ENCODE data around the gene C3orf20.
"Not testable (repeated sequence)": the region's sequence is repeated elsewhere in the genome, so short reads cannot be mapped to it uniquely, and the experiment has no call there.

Gene C3orf20

DNA sequence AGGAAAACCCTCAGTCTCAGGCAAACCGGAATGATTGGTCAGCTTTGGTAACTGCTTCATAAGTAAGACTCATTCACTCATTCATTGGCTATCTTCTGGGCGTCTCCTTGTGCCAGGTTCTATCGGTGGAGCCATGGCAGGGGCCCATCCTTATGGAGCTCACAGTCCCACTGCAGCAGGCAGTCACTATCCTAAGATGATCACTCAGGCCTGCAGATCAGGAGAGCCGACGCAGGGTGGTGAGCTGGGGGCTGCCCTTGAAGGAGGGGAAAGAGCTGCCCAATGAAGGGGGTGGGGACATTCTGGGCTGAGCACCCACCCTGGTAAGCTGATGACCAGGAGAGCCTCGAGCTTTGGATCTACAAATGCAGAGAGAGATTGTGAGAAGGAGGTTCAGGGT is 123.3 kb downstream of the C3orf20 start:
- no peak for DNase-seq (ENCODE audit: low spot score)

DNA sequence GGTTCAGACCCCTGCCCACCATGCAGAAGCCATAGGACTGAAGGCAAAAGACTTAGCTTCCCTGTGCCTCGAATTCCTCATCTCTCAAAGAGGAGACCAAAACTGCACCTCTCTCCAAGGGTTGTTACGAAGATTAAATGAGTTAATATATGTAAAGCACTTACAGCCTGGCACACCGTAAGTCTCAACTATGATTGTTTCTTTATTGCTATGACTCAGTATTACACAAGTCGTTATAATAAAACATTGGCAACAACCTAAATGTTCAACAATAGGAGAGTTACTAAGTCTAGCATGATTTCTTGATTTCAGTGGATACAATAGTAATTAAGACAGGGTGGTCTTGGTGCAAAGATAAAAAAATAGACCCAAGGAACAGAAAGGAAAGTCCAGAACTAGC is 124.2 kb downstream of the C3orf20 start:
- no peak for DNase-seq (ENCODE audit: low spot score)

DNA sequence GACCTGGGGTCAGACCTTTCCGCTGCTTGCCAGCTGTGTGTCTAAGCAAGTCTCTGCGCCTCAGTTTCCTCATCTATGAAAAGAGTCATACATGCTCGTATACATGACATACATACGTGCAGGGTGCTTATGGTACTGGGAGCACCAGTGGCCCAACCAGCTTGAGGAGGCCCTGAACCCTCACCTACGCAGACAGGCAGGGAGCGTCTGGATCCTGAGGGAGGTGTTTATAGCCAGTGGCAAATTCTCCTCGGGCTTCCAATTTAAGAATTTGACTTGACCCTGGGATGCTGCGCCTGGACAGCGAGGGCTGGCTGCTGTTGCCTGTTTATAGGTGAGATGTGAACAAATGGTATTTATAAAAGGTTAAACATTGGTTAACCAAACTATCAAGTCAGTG is 126.1 kb downstream of the C3orf20 start:
- DNase-seq (ENCODE audit: low spot score) = no peak

DNA sequence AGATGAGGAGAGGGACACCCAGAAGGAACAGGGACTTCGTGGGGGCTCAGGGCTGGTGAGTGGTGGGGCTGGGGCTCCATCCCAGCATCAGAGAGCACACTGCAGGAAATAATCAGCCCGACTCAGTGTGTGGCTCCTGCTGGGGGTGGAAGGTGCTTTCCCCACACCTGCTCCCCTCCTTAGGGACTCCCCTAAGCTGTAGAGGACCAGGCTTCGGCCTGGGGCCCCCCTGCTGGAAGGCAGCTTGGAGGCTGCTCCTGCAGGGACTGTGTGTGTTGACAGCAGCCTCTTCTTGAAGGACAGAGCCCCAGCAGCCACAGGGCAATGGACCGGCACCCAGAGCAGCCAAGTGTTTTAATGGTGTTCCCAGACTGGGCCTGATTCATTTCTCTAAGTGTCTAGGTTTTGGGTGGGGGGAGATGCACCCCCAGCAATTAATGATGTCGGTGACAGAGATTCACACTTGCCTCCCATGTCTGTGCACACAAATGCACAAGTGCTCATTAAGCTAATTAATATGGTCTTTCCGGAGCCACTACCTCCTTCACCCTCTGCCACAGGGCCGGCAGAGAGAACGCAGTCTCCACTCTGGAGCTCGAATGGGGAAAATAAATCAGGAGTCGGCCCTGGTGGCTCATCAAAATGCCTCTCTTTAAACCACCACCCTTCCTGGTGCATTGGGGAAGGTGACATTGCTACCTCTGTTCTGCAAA is 126.9 kb downstream of the C3orf20 start:
- DNase-seq (ENCODE audit: low spot score) = no peak

DNA sequence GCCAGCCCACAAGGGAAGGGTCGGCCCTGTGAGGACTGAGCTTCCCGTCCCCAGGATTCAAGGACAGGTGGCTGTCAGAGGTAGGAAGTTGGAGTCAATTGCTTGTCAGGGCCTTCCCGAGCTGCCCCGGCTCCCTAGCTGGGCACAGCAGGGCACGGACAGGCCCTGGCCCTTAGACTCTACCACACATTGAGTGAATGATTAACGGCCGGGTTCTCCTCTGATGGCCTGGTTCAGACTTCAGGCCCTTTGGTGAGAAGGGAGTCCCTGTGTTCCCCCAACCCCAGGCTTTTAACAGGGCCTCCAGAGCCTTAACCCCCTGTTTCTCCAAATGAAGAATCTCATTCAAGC is 127.4 kb downstream of the C3orf20 start:
- no peak for DNase-seq (ENCODE audit: low spot score)

DNA sequence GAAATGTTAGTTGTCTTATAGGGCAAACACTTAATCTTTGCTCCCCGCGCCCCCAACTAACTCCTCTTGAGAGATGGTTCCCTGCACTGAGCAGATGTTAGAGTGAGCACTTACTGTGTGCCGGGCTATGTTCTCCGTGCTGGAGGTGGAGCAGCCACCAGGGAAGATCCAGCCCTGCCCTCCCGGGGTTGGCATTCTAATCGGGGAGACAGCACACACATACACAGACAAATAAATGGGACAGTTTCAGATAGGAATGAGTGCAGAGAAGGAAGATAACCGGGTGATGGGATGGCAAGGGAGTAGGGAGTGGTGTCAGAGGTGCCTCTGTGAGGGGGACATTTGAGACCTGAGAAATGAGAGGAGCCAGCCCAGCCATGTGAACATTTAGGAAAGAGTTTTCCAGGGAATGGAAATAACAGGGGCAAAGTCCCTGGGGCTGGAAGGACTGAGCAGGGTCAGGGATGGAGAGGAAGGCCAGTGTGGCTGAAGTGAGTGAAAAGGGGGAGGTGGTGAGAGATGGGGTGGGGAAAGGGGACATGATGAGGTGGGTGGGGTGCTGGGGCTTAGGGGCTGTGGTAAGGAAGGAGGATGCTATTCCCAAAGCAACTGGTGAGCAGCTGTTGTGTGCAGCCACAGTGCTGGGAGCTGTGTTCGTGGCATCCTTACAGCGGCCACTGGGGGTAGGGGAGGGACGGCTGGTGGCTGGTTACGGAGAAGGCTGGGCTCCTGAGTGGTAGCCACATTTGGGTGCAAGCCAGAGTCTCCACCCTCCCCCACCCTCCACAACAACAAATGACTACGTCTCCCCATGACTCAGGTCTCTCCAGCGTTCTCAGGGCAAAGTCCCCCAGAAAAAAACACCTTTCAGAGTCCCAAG is 128.4 kb downstream of the C3orf20 start:
- DNase-seq (ENCODE audit: low spot score) = no peak

DNA sequence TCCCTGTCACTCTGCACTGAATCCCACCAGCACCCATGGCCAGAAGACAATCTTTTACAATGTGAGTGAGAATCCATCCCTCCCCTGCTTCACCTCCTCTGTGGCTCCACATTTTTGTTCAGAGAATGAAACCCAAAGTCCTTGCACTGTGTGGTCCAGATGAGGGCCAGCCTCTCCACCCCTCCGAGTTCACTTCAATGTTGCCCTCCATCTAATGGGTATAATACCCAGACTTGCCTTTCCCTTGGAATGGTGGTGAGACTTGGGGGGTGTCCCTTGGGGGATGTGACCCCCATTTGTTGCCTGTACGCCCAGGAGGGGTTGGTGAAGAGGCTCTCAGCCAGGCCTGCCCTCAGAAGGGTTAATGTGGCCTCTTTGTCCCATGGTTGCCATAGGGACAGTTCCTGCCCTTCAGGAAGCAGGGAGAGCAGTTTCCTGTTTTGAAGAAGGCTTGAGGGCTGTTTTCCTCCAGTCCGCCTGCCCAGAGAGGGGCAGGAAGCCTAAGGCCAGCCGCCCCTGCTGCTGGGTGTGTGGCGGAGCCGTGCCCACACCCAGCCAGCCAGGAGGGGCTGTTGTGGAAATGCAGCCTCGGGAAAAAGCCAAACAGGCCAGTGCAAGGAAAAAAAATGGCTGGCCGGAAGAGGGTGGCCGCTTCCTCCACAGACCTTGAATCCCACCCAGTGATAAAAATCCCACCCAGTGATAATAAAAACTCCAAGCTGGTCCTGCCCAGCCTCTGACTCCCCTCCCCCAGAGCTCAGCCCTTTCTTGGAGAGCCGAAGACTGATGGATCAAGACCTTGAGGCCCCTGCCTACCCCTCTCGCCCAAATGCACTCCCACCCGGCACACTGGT is 129.3 kb downstream of the C3orf20 start:
- no peak for DNase-seq (ENCODE audit: low spot score)

DNA sequence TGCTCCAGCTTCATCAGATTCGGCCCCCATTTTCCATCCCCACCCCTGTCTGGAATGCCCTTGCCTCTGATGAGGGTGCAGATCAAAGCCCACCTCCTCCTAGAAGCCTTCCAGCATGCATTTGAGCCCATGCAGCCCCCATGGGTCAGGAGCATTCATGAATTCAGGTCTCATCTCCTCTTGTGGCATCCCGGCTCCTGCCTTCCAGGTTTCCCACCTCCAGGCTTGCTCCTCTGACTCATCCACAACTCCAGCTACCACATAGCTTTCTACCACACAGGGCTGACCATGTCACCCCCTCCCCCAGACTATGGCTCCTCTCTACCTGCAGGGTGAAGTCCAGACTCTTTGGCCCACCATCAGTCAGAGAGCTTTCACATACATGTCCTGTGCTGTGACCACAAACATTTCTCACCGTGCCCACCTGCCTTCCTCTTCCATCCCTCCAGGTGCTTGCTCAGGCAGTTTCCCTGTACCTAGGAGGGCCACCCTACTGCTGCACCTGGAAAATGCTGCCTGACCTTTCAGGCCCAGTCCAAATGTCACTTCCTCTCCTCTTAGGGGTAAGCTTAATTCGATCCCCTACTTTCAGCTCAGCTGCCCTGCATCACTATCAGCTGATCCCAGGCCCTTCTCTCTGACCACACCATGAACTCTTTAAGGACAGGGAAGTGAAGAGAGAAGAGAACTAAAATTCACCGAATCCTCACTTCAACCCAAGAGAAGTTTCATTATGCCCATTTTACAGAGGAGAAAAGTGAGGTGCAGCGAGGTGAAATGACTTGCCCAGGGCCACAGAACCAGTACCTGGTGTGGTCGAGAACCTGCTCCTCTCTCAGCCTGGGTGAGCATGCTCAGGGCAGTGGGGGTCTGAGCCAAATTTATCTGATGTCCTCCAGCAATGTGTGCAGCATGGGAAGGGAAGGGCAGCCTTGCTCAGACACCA is 130.2 kb downstream of the C3orf20 start:
- DNase-seq (ENCODE audit: low spot score) = no peak

DNA sequence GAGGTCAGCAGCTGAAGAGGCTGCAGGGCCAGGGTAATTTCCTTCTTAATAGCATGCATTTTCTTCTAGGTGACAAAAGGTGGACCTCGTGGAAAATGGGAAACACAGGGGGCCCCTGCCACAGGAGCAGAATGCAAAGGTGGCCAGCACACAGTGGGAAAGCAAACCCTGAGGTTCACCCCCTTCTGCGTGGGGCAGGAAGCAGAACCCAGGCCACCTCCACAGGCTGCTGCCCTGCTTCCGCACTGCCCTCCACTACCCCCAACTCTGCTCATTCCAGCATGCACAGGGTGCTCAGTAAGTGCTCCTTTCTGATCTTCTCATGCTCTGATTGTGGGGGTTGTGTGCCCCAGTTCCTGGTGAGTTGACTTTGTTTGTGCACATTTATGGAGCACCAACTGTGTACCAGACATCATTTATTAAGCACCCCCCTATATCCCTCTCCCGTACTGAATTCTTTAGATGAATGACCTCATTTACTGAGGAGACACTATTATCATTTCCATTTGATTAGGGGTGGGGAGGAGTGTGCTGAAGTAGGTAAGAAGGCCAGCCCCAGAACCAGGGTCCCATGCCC is 131.1 kb downstream of the C3orf20 start:
- no peak for DNase-seq (ENCODE audit: low spot score)

DNA sequence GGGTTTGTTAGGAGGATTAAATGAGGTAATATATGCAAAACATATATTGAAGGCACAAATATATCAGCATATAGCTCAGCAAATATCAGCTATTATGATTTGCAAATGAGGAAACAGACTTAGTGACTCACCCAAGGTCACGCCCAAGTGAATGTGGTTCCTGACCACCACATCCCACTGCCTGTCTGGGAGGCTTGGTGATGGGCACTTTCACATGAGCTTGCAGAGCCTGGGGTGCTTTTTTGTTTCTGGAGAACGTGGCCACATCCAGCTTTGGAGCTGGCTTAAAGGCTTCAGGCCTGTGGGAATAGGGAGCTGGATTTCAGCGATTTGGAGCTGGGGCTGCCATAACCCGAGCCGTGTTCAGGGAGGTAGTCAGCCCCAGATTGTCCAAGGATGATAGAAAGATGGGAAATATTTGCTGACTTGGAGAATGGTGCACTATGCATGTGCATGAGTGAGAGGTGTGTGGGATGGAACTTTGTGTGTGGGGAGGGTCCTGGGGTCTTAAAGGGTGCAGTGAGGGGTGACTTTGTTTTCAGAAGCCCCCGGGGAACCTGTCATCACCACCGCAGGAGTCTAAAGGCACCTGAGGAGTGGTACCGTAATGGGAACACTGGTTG is 131.8 kb downstream of the C3orf20 start:
- no peak for DNase-seq (ENCODE audit: low spot score)

DNA sequence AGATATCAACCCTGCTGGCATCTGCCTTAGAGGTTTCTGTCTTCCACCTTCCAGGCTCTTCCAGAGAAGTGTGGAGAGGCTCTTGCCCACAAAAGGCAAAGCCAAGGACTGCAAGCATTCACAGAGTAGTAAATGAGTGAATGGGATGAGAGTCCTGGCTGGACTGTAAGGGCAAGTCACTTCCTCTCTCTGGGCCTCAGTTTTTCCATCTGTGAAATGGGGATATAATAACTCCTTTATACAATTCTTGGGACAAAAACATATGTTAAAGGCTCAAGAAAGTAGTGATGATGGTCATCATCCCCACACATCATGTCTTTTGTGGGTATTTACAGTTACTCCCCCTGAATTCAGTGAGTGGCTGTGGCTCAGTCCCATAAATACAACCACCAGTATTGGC is 133.1 kb downstream of the C3orf20 start:
- no peak for DNase-seq (ENCODE audit: low spot score)

DNA sequence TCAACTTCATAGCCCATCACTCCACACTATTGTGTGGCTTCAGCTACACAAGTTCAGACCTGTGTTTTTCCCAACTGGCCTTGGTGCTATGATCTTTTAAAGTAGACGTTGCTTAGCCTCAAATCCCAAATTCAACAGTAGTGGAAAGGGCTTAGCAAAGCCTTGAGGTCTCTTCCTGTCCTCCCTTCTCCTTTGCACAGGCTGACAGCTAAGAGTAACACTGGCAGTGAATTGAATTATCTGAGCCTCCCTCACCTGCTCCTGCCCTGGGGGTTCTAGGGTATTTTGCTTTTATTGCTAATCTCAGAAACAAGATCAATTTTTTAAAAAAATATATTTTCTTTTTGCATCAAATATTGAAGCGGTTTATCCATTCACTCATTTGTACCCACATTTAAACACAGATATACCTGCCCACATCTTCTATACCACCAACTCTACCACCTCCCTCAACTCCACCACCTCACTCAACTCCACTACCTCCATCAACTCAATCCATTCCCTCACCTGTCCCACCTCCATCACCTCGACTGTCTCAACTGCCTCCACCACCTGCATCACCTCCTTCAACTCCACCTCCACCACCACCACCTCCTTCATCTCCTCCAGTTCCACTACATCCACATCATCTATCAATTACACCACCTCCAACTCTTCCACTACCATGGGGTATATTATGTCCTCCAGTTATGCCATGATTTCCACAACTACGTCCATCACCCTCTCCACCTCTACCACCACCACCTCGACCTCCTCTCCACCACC is 133.7 kb downstream of the C3orf20 start:
- DNase-seq (ENCODE audit: low spot score) = no peak

DNA sequence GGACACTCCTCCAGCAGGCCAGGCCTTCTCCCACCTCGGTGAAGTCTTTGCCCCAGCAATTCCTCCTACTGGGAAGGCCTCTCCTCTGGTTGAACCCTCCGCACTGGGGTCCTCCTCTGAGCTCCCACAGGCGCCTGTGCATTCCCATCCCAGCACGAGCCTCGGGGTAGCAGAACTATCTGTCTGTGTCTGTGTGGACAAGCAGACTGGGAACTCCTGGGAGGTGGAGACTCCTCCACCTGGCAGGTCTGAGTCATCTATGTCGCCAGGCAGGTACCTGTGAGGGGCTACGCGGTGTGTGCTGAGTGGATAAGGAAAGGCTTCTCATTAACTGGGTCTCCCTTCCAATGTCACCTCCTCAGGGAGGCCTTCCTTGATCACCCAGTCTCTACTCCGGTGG is 134.7 kb downstream of the C3orf20 start:
- not testable (repeated sequence) for DNase-seq (ENCODE audit: low spot score)

DNA sequence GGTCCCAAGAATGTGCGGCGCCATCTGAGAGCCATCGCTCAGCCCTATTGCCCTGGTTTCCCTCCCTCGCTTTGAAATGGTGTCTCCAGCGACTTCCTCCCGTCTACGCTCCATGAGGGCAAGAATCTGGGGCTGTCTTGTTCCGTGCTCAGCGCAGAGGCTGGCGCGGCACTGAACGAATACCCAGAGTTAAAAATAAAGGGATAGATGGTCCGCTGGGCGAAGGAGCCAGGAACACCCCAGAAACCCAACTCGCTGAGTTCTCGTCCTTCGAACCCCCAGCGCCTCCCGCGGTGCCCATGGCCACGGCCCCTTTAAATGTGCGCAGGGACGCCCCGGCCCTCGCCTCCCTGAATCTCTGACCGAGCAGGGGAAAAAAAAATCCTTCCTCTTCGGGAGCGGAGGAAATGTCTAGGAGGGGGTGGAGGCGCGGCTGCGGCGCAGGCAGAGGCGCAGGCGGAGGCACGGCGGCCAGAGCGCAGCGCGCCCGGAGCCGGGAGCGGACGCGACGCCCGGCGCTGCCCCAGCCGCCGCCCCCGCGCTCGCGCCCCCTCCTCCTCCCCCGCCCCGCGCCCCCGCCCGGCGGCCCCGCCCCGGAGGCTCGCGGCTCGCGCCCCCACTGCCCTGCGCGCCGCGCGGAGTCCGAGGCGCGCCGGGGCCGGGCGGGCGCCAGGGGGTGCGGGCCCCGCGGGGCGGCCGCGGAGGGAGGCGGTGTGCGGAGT is 135.3 kb downstream of the C3orf20 start:
- no peak for DNase-seq (ENCODE audit: low spot score)

DNA sequence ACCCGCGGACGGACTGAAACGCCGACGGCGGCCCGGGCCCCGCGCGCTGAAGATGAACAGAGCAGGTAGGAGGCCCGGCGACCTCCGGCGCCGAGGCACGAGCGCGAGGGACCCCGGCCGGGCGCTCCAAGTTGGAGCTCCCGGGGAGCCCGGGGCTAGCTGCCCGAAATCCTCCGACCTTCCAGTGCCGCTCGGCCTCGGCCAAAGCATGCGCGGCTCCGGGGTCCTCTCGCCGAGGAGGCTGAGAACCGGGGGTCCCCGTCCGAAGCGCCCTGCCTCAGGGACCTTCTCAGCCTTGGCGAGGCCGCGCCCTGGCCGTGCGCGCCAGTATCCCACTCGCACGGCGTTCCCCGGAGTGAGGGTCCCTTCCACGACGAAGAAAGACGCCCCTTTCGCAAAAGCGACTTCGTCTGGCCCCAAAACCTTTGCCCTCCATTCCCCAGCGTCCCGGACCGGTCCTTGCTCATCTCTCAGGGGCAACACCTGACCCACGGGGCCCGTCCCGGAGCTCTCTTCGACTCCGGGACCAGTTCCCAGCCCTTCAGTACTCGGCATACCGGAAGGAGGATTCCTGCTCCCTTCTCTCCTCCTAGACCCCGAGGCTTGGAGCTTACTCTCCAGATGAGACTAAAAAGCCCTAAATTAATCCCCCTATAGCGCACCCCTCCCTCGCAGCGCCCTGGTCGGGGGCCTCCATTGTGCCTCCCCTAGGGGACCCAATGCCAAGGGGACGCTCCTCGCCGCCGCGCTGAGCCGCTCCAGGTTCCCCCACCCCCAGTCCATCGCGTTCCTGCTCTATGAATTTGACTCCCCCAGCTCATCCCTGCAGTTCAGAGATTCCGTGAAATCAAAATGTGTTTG is 136.1 kb downstream of the C3orf20 start:
- DNase-seq (ENCODE audit: low spot score) = no peak

DNA sequence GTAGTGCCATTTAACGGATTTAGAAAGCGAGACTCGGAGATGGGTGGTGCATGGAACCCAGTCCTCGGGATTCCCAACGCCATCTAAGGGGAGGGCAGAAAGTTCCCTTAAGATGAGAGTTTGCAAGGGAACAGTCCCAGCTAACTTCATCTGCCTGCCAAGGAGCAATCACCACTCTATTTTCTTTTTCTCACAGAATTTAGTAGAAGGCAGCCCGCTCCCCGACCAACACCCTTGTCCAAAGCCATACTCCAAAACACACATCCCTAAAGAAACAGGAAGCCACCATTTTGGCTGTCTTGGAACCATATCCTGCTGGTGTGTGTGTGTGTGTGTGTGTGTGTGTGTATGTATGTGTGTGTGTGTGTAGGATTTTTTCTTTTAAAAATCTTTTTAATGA is 136.7 kb downstream of the C3orf20 start:
- no peak for DNase-seq (ENCODE audit: low spot score)

DNA sequence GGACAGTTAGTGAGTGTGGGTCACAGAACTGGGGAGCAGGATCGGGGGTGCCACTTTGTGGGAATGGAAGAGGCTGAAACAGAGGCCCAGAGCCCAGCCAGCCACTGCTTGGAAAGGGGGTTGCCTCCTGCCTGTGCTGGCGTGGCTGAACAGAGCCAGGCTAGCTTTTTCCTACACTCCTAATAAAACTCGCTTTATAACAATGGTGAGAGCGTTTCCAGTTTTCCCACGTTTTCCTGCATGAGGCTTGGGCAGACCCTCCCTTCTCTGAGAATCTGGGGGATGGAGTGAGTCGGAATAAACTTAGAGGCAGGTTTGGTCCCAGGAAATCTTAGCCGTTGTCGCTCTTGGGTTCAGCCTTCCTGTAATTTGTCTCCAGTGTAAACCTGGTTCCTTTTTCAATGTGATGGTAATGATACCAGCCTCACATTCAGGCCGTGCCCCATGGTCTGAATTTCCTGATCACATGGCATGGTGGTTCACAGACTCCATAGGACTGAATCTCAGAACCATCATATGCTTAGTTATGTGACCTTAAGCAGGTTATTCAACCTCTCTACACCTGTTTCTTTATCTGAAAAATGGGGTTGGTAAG is 137.4 kb downstream of the C3orf20 start:
- no peak for DNase-seq (ENCODE audit: low spot score)

DNA sequence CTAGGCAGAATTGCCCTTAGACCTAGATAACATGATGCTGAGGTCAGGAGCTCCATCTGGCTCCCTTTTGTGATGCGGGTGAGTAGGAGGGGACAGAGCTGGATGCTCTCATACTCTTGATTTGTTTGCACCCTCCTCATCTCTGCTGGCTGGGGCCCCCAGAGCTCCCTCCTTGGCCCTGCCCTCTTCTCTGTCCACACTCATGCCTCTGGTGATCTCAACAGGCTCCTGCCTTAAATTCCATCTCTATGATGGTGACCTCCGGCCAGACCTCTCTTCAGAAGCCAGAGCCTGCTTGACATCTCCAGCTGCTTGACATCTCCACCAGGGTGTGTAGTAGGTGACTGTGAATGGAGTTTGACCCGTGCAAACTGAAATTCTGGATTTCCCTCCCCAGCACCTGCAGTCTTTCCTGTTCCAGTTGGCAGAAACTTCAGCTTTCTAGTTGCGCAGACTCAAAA is 139.5 kb downstream of the C3orf20 start:
- no peak for DNase-seq (ENCODE audit: low spot score)

All from activated CD4-positive, alpha-beta T cell treated with anti-CD3 and anti-CD28 coated beads, Interleukin-2, Interleukin-4, amounts not matched to agents 100 ng/mL and 50 ng/mL, durations not matched to agents 16 hours and 8 hours (primary cell).